K562 (cell line): ENCODE measurements around the gene P4HB. TPM values are rescaled to one million over a fixed set of nuclear protein-coding genes. Genes with fewer than 3 reads are reported as not detected.

ENCODE experiments used
- ATAC-seq: fragments of 200-7000 bp; cut with Tn5 transposase; 3 replicates; pipeline ENCODE4 v1.9.1; 2020; ENCODE audit warnings: moderate library complexity
- BruUV-seq: library from RNA; stranded (reverse); fragments of 400-500 nt; replicated peaks from 2 replicates; lab custom pipeline; 2021; lab: Mats Ljungman, UMichigan
- CTCF ChIA-PET: fragments of 300-600 bp; formaldehyde crosslinking; extraction: SDS; loops from one replicate; lab custom pipeline; 2021; ENCODE audit warnings: low intra/inter-chr PET ratio; lab: Yijun Ruan, JAX
- POLR2A ChIA-PET: fragments of 300-600, 350-650 bp; sonication (Branson Sonifier 250); formaldehyde crosslinking; extraction: SDS; loops from one replicate; lab custom pipeline; 2021; ENCODE audit warnings: antibody characterized with exemption, inconsistent platforms; lab: Yijun Ruan, JAX
- DNase-seq, 4 experiments: peaks; one replicate each; pipeline versions ENCODE4 v3.0.0 to v3.0.0-alpha.2; 2011 to 2018; ENCODE audit warnings: low spot score in 3 of 4, mixed read lengths in 3 of 4; ENCODE audit errors: extremely low read depth in 1 of 4
- FAIRE-seq: peaks from 2 replicates; lab custom pipeline; 2011; peaks lifted over from hg19 to GRCh38; lab: Jason Lieb, UNC
- H2AFZ ChIP-seq: 2 replicates; pipeline ENCODE4 v1.6.0; 2011; ENCODE audit warnings: low read depth, low read length, control low read depth, inconsistent platforms
- H3K27ac ChIP-seq: fragments of 200-600 bp; 3 replicates; pipeline ENCODE4 v1.8.0; 2011; ENCODE audit warnings: low read depth, mild to moderate bottlenecking, control low read depth, inconsistent platforms, low read length, moderate library complexity, mixed read lengths; ENCODE audit errors: extremely low read depth
- H3K27me3 ChIP-seq, 2 experiments: fragments of 300-600 bp in 1 of 2; 2 replicates in 1 of 2; 3 replicates in 1 of 2; pipeline versions ENCODE4 v1.6.0 to v1.8.0; 2011; ENCODE audit warnings: inconsistent platforms in 2 of 2, low read length in 2 of 2, mild to moderate bottlenecking in 1 of 2, mixed read lengths in 1 of 2, moderate library complexity in 1 of 2; ENCODE audit not compliant: control insufficient read depth in 2 of 2, insufficient read depth in 2 of 2
- H3K36me3 ChIP-seq: fragments of 300-600 bp; 3 replicates; pipeline ENCODE4 v1.8.0; 2011; ENCODE audit warnings: mild to moderate bottlenecking, low read length, inconsistent platforms; ENCODE audit not compliant: control insufficient read depth, insufficient read depth
- H3K4me1 ChIP-seq, 2 experiments: fragments of 200-600 bp in 1 of 2; replicated peaks in 1 of 2; 2 replicates in 1 of 2; 3 replicates in 1 of 2; pipeline versions ENCODE4 v1.5.1 to v1.8.0; 2011; ENCODE audit warnings: inconsistent platforms in 2 of 2, low read length in 2 of 2, mild to moderate bottlenecking in 1 of 2, mixed read lengths in 1 of 2, moderate library complexity in 1 of 2; ENCODE audit not compliant: control insufficient read depth in 2 of 2, insufficient read depth in 2 of 2
- H3K4me2 ChIP-seq: 2 replicates; pipeline ENCODE4 v1.6.1; 2011; ENCODE audit warnings: low read length, control low read depth, inconsistent platforms, mixed read lengths; ENCODE audit not compliant: insufficient read depth
- H3K4me3 ChIP-seq: fragments of 200-600 bp; sonication (generic), shearing (Covaris generic); 2 replicates; pipeline ENCODE4 v1.5.1; 2016; ENCODE audit warnings: control low read depth, inconsistent platforms
- H3K79me2 ChIP-seq: fragments of 200-600 bp; 3 replicates; pipeline ENCODE4 v1.8.0; 2011; ENCODE audit warnings: low read length, inconsistent platforms; ENCODE audit not compliant: control insufficient read depth, insufficient read depth
- H3K9ac ChIP-seq, 2 experiments: 2 replicates each; pipeline versions ENCODE4 v1.6.0 to v1.6.1; 2011; ENCODE audit warnings: low read depth in 2 of 2, low read length in 2 of 2, control low read depth in 1 of 2, inconsistent platforms in 1 of 2, mild to moderate bottlenecking in 1 of 2, mixed read lengths in 1 of 2; ENCODE audit not compliant: insufficient read depth in 1 of 2
- H3K9me1 ChIP-seq: one replicate; pipeline ENCODE4 v1.6.0; 2011; ENCODE audit warnings: inconsistent platforms, mild to moderate bottlenecking, low read length, moderate library complexity; ENCODE audit not compliant: control insufficient read depth, insufficient read depth
- H3K9me3 ChIP-seq: replicated peaks from 2 replicates; pipeline ENCODE4 v1.5.1; 2011; ENCODE audit warnings: low read depth, low read length, inconsistent platforms; ENCODE audit not compliant: control insufficient read depth, insufficient read depth
- H4K20me1 ChIP-seq: replicated peaks from 2 replicates; pipeline ENCODE4 v1.6.1; 2011; ENCODE audit warnings: low read length, inconsistent platforms, mixed read lengths; ENCODE audit not compliant: control insufficient read depth, insufficient read depth
- ATF3 ChIP-seq, 2 experiments: fragments of 450-650 bp in 1 of 2; sonication (generic) in 1 of 2; formaldehyde crosslinking in 1 of 2; IDR thresholded peaks in 1 of 2; conservative IDR thresholded peaks in 1 of 2; 2 replicates each; pipeline versions ENCODE4 v1.6.1 to v1.8.1; 2016 to 2023; ENCODE audit warnings: mild to moderate bottlenecking in 2 of 2, moderate library complexity in 2 of 2, inconsistent platforms in 1 of 2, missing genetic modification reagents in 1 of 2
- BDP1 ChIP-seq: IDR thresholded peaks from 3 replicates; pipeline ENCODE4 v1.6.1; 2011; ENCODE audit not compliant: insufficient read length, insufficient read depth
- FIP1L1 ChIP-seq: fragments of 200-400 bp; formaldehyde crosslinking; IDR thresholded peaks from 2 replicates; pipeline ENCODE4 v1.6.1; 2018; ENCODE audit warnings: mild to moderate bottlenecking, low read depth, low read length; ENCODE audit not compliant: poor library complexity, severe bottlenecking
- MNT ChIP-seq, 2 experiments: fragments of 450-650 bp; conservative IDR thresholded peaks; 2 replicates each; pipeline ENCODE4 v1.6.1; 2017; ENCODE audit warnings: mild to moderate bottlenecking in 2 of 2, moderate library complexity in 2 of 2
- MTA3 ChIP-seq: fragments of 450-650 bp; formaldehyde crosslinking; IDR thresholded peaks from 2 replicates; pipeline ENCODE4 v1.6.1; 2017; ENCODE audit warnings: mild to moderate bottlenecking, borderline replicate concordance
- NFE2 ChIP-seq: IDR thresholded peaks from 2 replicates; pipeline ENCODE4 v1.6.1; 2014; ENCODE audit warnings: antibody characterized with exemption, low read depth
- NUFIP1 ChIP-seq: fragments of 450-650 bp; IDR thresholded peaks from 2 replicates; pipeline ENCODE4 v1.6.1; 2018; ENCODE audit not compliant: partially characterized antibody
- SREBF1 ChIP-seq: fragments of 150-350 bp; IDR thresholded peaks from 2 replicates; pipeline ENCODE4 v1.6.1; 2014; ENCODE audit warnings: antibody characterized with exemption, low read depth, low read length, borderline replicate concordance
- TCF7 ChIP-seq: sonication (generic); IDR thresholded peaks from 2 replicates; pipeline ENCODE4 v1.6.1; 2016; ENCODE audit warnings: antibody characterized with exemption, borderline replicate concordance
- TOE1 ChIP-seq, 2 experiments: fragments of 450-650 bp in 1 of 2; sonication (generic) in 1 of 2; formaldehyde crosslinking in 1 of 2; IDR thresholded peaks; 2 replicates each; pipeline versions ENCODE4 v1.7.1 to v1.8.0; 2016 to 2022; ENCODE audit warnings: borderline replicate concordance in 2 of 2, mild to moderate bottlenecking in 2 of 2, antibody characterized with exemption in 1 of 2, inconsistent platforms in 1 of 2, low read depth in 1 of 2, missing genetic modification reagents in 1 of 2, moderate library complexity in 1 of 2
- ZNF431 ChIP-seq: sonication (generic); formaldehyde crosslinking; IDR thresholded peaks from 2 replicates; pipeline ENCODE4 v1.8.0; 2022; ENCODE audit warnings: mild to moderate bottlenecking, missing genetic modification reagents
- WGBS: fragments of 100-300 bp; shearing (Covaris generic); methylation state at CpG from one replicate; pipeline ENCODE4 v1.1.6; 2016; ENCODE audit warnings: low coverage, mixed read lengths; ENCODE audit not compliant: insufficient coverage; ENCODE audit errors: missing lambda C conversion rate; 5-methylcytosine and 5-hydroxymethylcytosine counted together
- in situ Hi-C: fragments of 300-500 bp; cut with MboI; formaldehyde crosslinking; loops from 4 replicates; pipeline ENCODE4 v1.15.0; 2018; ENCODE audit warnings: inconsistent platforms, mixed read lengths
- intact Hi-C: fragments of 100-400 bp; cut with micrococcal nuclease; formaldehyde crosslinking; loops from 2 replicates; pipeline ENCODE4 v1.14.2; 2022
- polyA plus RNA-seq, 8 experiments: library from polyadenylated mRNA; depleted of rRNA in 4 of 8; stranded (reverse) in 5 of 8; unstranded in 3 of 8; fragments of >200 nt; fragmentation: Nextera tagmentation in 2 of 8; fragmentation: Illumina TruSeq in 1 of 8; extraction: Ambion mirVana in 2 of 8; extraction: Trizol in 1 of 8; gene quantifications; 2 replicates each; pipeline versions ENCODE4 v1.2.1 to v1.2.3, GENCODE V29; 2011 to 2014; ENCODE audit warnings: inconsistent platforms in 1 of 8, missing spikeins in 1 of 8
- total RNA-seq, 7 experiments: library from RNA; depleted of rRNA in 6 of 7; stranded (reverse); fragments of >200 nt in 6 of 7; fragmentation: Illumina TruSeq in 2 of 7; extraction: Trizol in 2 of 7; gene quantifications; 2 replicates each; pipeline versions ENCODE4 v1.2.1 to v1.2.3, GENCODE V29; 2011 to 2021; ENCODE audit warnings: low replicate concordance in 1 of 7

The P4HB gene
- total and polyA plus RNA-seq, 9 of the 15 experiments (the other 6 are each of a cell fraction or from before 2014, with no cell fraction given) = 4.4 to 645 (median 325) TPM

GRCh38 chr17:81901167-81902022, 41.1 kb upstream of the P4HB start (continued):
- no peak for TF ChIP-seq MNT (conservative IDR thresholded peaks at IDR 0.05)

- in situ Hi-C loops = no loop called here
- CTCF ChIA-PET = no interaction called here
- Histone ChIP-seq H3K36me3 (peaks cover 67% of the 10 kb centered on the region; the same call in 2 of the 3 replicates), H3K9me3 (no peaks in the 10 kb centered on the region), H3K9ac (peak overlapping the region in 1 of 2 experiments; percentile 43; a peak in 2 of 4 replicates), H3K4me1 (peaks cover 10 to 67% of the 10 kb centered on the region in 2 experiments), H2AFZ (no peak overlapping the region), H4K20me1 (peaks cover 9% of the 10 kb centered on the region; the same call in 1 of the 2 replicates), H3K79me2 (no peaks in the 10 kb centered on the region; the same call in 2 of the 3 replicates), H3K4me3 (no peak overlapping the region), H3K27me3 (no peaks in the 10 kb centered on the region), H3K9me1 (no peaks in the 10 kb centered on the region), H3K27ac (no peak overlapping the region), H3K4me2 (no peak overlapping the region)
- BruUV-seq = no TSS peak
- DNase-seq (no peak), FAIRE-seq (no peak), ATAC-seq (no peak)
- POLR2A ChIA-PET = interaction anchor here (0.9 kb wide), 1 partner anchor 8 kb away, joined by 5 read pairs; the partner anchor contains the start of genes ALYREF and ANAPC11
- WGBS = 72% methylated on average over 15 of the region's 18 CpGs
- intact Hi-C loops = no loop called here
- TF ChIP-seq TOE1 (IDR thresholded peaks at IDR 0.05; ENCODE audit: borderline replicate concordance) = no peak
- TF ChIP-seq TOE1 (CRISPR knock-in tag; IDR thresholded peaks at IDR 0.05; ENCODE audit: borderline replicate concordance, low read depth) = no peak
- TF ChIP-seq SREBF1 = no peak
- no peak for TF ChIP-seq FIP1L1
- no peak for TF ChIP-seq NUFIP1
- TF ChIP-seq TCF7 = no peak
- no peak for TF ChIP-seq BDP1
- TF ChIP-seq NFE2 = no peak
- TF ChIP-seq MTA3 = no peak
- no peak for TF ChIP-seq ATF3 (IDR thresholded peaks at IDR 0.05)
- TF ChIP-seq ATF3 (CRISPR knock-in tag; conservative IDR thresholded peaks at IDR 0.05) = no peak
- no peak for TF ChIP-seq ZNF431
Measured at GRCh38 chr17:81900181-81900820, 40.0 kb upstream of the P4HB start.
